Activated CD4-positive, alpha-beta T cell treated with anti-CD3 and anti-CD28 coated beads for 24 hours (primary cell): ENCODE data around the gene GRID2.

Experiments used
- DNase-seq, 2 donors: peaks; one replicate each; pipeline ENCODE4 v3.0.0-alpha.2; 2020; ENCODE audit warnings: low read depth in 2 of 2

GRID2 gene

DNA sequence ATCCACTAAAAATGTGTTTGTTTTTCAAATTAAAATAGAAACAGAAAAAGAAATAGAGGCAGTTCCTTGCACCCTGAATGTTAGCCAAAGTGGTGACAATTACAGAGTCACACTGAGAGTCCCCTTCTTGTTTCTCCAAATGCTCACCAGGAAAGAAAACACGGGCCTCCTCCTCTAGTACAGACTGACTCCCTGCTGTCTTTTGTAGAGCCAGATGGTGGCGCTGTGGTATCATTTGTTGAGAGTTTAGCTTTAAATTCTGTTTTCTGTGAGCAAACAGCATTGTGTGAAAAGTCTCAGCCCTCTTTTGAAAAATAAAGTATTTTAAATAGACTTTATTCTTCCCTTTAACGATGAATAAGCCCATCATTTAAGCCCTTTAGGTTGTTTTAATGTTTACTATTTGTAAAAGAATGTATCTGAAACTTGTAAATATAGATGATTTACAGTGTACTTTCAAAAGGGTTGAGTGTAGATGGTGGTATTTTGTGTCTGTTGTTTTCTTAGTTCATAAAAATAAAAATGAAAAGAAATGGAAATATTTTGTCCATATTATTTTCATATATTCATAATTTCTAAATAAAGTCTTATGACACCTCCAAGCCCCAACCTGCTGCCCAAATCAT is 1487.9 kb downstream of the GRID2 start:
- peak in 1 of 2 donors; percentile 6 for DNase-seq

DNA sequence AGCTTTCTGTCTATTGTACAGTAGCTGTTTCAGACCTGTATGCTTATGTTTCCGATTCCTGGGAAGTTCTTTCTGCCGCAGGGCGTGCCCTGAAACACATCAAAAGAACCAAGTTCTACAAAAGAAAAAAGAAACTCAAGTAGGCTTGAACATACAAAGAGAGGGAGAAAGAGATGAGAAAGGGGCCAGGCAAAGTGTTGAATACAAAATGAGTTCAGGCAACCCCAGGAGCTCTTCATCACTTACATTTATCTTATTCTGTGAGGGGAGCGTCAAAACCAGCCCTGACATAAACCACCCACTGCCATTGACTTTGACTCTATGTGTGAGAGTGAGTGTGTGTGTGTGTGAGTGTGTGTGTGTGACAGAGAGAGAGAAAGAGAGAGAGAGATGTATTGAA is 1498.3 kb downstream of the GRID2 start:
- no peak for DNase-seq

DNA sequence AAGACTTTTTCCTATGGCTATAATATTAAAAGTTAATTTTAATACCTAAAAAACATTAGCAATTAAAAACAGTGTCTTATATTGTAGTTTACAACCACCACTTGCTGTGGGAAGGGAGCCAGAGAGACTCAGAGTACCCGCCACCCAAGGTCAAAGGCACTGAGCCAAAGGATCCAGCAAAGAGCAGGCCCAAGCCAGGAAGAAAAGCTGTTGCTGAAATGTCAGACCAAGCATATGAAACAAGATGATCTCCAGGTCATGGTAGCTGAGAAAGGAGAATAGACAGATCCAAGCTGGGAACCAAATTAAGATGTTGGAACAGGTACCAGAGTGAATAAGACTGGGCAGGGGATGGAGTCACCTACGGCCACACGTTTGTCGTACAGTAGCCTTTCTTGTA is 1506.0 kb downstream of the GRID2 start:
- DNase-seq, result no peak

- DNase-seq, result no peak
Measured at GRCh38 chr4:93810340-93810992, 1506.7 kb downstream of the GRID2 start.

GRCh38 chr4:93813092-93813491 is 1509.3 kb downstream of the GRID2 start:
- no peak for DNase-seq

DNA sequence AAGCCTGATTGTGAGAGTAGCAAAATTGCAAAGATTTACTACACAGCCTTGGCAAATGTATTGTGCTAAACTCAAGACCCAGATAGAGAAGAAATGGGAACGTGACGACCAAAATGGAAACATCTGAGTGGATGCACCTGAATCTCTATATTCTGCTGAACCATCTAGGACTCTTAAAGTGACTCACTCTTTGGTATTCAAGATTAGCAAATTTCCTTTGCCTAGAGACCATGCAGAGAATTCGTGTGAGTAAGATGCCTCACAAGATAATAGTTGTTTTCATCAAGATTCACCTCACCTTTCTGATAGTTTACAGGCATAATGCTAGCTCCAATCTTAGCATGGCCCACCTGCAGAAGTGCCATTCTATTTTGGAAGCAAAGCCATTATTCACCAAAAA is 1510.4 kb downstream of the GRID2 start:
- DNase-seq, result no peak

DNA sequence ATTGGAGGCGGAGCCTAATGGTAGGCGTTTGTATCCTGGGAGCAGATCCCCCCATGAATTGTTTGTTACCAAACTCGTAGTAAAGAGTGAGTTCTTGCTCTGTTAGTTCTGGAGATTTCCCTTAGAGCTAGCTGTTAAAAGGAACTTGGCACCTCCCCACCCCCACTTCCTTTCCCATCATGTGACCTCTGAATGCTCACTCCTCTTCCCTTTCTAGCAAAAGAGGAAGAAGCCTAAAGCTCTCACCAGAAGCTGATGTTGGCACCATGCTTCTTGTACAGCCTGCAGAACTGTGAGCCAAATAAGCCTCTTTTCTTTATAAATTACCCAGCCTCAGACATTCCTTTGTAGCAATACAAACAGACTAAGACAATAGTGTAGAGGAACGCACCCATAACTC is 1511.0 kb downstream of the GRID2 start:
- no peak for DNase-seq
